Dedifferentiated amniotic fluid mesenchymal stem cell (primary cell): ENCODE measurements around the gene HK2.
A peak's percentile ranks its signal among the peaks of the same experiment; 100 is the strongest.

Experiments
- DNase-seq: peaks from one replicate; pipeline ENCODE4 v3.0.0-alpha.2; 2016; ENCODE audit errors: extremely low spot score

The HK2 gene

GRCh38 chr2:74857215-74857614 is 23.3 kb downstream of the HK2 start:
- no peak for DNase-seq

- no peak for DNase-seq
These were observed 23.8 kb downstream of the HK2 start for GRCh38 chr2:74857725-74858124.

- no peak for DNase-seq
These were observed 24.4 kb downstream of the HK2 start for GRCh38 chr2:74858281-74858680.

GRCh38 chr2:74860079-74860478 is 26.2 kb downstream of the HK2 start:
- no peak for DNase-seq

GRCh38 chr2:74860521-74860920 is 26.6 kb downstream of the HK2 start:
- no peak for DNase-seq

GRCh38 chr2:74861531-74861930 is 27.6 kb downstream of the HK2 start:
- no peak for DNase-seq

GRCh38 chr2:74862020-74862964 is 28.4 kb downstream of the HK2 start:
- no peak for DNase-seq

GRCh38 chr2:74863802-74864248 is 29.9 kb downstream of the HK2 start:
- DNase-seq, result no peak

GRCh38 chr2:74864728-74865722 is 31.1 kb downstream of the HK2 start:
- DNase-seq, result no peak

GRCh38 chr2:74865770-74866674 is 32.1 kb downstream of the HK2 start:
- DNase-seq, result no peak

GRCh38 chr2:74867841-74868658 is 34.1 kb downstream of the HK2 start:
- DNase-seq, result no peak

GRCh38 chr2:74869517-74869916 is 35.6 kb downstream of the HK2 start:
- no peak for DNase-seq

- DNase-seq, result no peak
These were observed 37.0 kb downstream of the HK2 start for GRCh38 chr2:74870951-74871350.

GRCh38 chr2:74871414-74871813 is 37.5 kb downstream of the HK2 start:
- no peak for DNase-seq

GRCh38 chr2:74872389-74872836 is 38.5 kb downstream of the HK2 start:
- no peak for DNase-seq

- DNase-seq, result no peak
These were observed 39.2 kb downstream of the HK2 start for GRCh38 chr2:74873012-74873665.

GRCh38 chr2:74873678-74874640 is 40.0 kb downstream of the HK2 start:
- DNase-seq, result no peak

- peak; percentile 66 for DNase-seq
These were observed 42.4 kb downstream of the HK2 start for GRCh38 chr2:74876081-74876886.
